ENCODE measurements around the gene EIF5A. TPM values are rescaled to one million over a fixed set of nuclear protein-coding genes. Genes with fewer than 3 reads are reported as not detected.
A peak's percentile ranks its signal among the peaks of the same experiment; 100 is the strongest.

The EIF5A gene
- total RNA-seq, 1 experiment from 2014 or later: 1,139 TPM

GRCh38 chr17:7336240-7337175, 29.1 kb downstream of the EIF5A start, which contains the start of gene ACAP1:
Gene ACAP1 (plus strand): TSS chr17:7336529. CDS start chr17:7336735, 206 bp downstream.
- H3K36me3 ChIP-seq (ENCODE audit: control insufficient read depth in 1 of 2, insufficient read depth in 2 of 2, low read length in 2 of 2): no peaks in the 10 kb centered on the region
- no peak within 1 kb of the TSS for H3K9ac ChIP-seq (ENCODE audit: low read length)
- no peaks in the 10 kb centered on the region for H3K9me2 ChIP-seq (ENCODE audit: insufficient read depth)
- no peaks in the 10 kb centered on the region for H3K79me2 ChIP-seq (ENCODE audit: insufficient read depth, low read length)
- H3K4me1 ChIP-seq (ENCODE audit: control insufficient read depth in 1 of 2, insufficient read depth in 2 of 2, low read length in 2 of 2): peaks cover 0 to 5% of the 10 kb centered on the region in 2 experiments; a peak in 2 of 4 replicates
- DNase-seq (ENCODE audit: low read depth, low spot score) (no peak), ATAC-seq (peak; percentile 49)
- RAD21 ChIA-PET (ENCODE audit: low non-redundant PET in 1 of 2, low total read pairs in 2 of 2, uncharacterized antibody in 2 of 2, unreplicated experiment in 2 of 2): no interaction called here
- CTCF ChIA-PET: no interaction called here
- H3K27ac ChIP-seq (ENCODE audit: low read depth, low read length): no peak within 1 kb of the TSS
- H3K4me2 ChIP-seq (ENCODE audit: low read length): no peak within 1 kb of the TSS
- POLR2A ChIA-PET: interaction anchor here (0.9 kb wide), 2 partner anchors 24 to 67 kb away, joined by 3 read pairs; partner anchors contain the start of gene TMEM256
- H3K9me3 ChIP-seq (ENCODE audit: control insufficient read depth in 1 of 2, insufficient read depth in 1 of 2, low read depth in 1 of 2, low read length in 2 of 2): no peaks in the 10 kb centered on the region
- H2AFZ ChIP-seq (ENCODE audit: low read depth, low read length, poor library complexity, severe bottlenecking): no peak within 1 kb of the TSS
- no peaks in the 10 kb centered on the region for H3K27me3 ChIP-seq (ENCODE audit: insufficient read depth, low read length)
- no peak for TF ChIP-seq REST (IDR thresholded peaks at IDR 0.05; ENCODE audit: low read depth)
- TF ChIP-seq POLR2A (IDR thresholded peaks at IDR 0.05; ENCODE audit: borderline replicate concordance, extremely low read depth, insufficient read depth, insufficient read length): no peak
- no peak for TF ChIP-seq JUND (IDR thresholded peaks at IDR 0.05)
- TF ChIP-seq RAD21 (IDR thresholded peaks at IDR 0.05; ENCODE audit: low read depth): no peak
- TF ChIP-seq EZH2phosphoT487 (IDR thresholded peaks at IDR 0.05; ENCODE audit: borderline replicate concordance): no peak
- TF ChIP-seq CTCF (IDR thresholded peaks at IDR 0.05 in 2 of 3, conservative IDR thresholded peaks at IDR 0.05 in 1 of 3; ENCODE audit: borderline replicate concordance in 1 of 3, insufficient read depth in 1 of 3, low read depth in 2 of 3, low read length in 2 of 3): no peak
- TF ChIP-seq ZBTB33 (IDR thresholded peaks at IDR 0.05; ENCODE audit: extremely low read depth, insufficient replicate concordance, low read length): no peak
- no peak for TF ChIP-seq EGR1 (IDR thresholded peaks at IDR 0.05; ENCODE audit: low read depth)
- no peak for TF ChIP-seq CBX3 (IDR thresholded peaks at IDR 0.05; ENCODE audit: low read depth)
- TF ChIP-seq TCF7L2 (IDR thresholded peaks at IDR 0.05; ENCODE audit: borderline replicate concordance, extremely low read depth, insufficient read depth, insufficient read length): no peak
- TF ChIP-seq ATF3 (IDR thresholded peaks at IDR 0.05): no peak
- no peak for TF ChIP-seq SP1 (IDR thresholded peaks at IDR 0.05; ENCODE audit: low read depth)
- TF ChIP-seq ELF1 (IDR thresholded peaks at IDR 0.05; ENCODE audit: borderline replicate concordance, low read depth): no peak
- no peak for TF ChIP-seq SIN3A (IDR thresholded peaks at IDR 0.05; ENCODE audit: low read depth)
- TF ChIP-seq FOSL1 (IDR thresholded peaks at IDR 0.05; ENCODE audit: low read depth): no peak
- no peak for TF ChIP-seq SRF (IDR thresholded peaks at IDR 0.05; ENCODE audit: low read depth)
- no peak for TF ChIP-seq POLR2AphosphoS5 (IDR thresholded peaks at IDR 0.05; ENCODE audit: low read depth, low read length)
- no peak for TF ChIP-seq YY1 (IDR thresholded peaks at IDR 0.05; ENCODE audit: extremely low read depth, insufficient replicate concordance, low read depth, low read length)
- TF ChIP-seq MAX (IDR thresholded peaks at IDR 0.05): no peak
- no peak within 1 kb of the TSS for H3K4me3 ChIP-seq (replicated peaks in 1 of 2; ENCODE audit: low read depth in 1 of 2, low read length in 2 of 2)
- intact Hi-C loops (cut with micrococcal nuclease): no loop called here
- BruUV-seq (replicated peaks): no TSS peak
- no peaks in the 10 kb centered on the region for H4K20me1 ChIP-seq (ENCODE audit: insufficient read depth)

Measured in HCT116 (cell line).